GM18511 (cell line): ENCODE measurements around the gene SH3GL1.

Source experiments
- ATAC-seq: cut with Tn5 transposase; IDR thresholded peaks from one replicate; pipeline ENCODE4 v1.9.1; 2021; ENCODE audit warnings: mild to moderate bottlenecking, moderate library complexity; ENCODE audit not compliant: unreplicated experiment

SH3GL1 gene, protein sequence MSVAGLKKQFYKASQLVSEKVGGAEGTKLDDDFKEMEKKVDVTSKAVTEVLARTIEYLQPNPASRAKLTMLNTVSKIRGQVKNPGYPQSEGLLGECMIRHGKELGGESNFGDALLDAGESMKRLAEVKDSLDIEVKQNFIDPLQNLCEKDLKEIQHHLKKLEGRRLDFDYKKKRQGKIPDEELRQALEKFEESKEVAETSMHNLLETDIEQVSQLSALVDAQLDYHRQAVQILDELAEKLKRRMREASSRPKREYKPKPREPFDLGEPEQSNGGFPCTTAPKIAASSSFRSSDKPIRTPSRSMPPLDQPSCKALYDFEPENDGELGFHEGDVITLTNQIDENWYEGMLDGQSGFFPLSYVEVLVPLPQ

DNA sequence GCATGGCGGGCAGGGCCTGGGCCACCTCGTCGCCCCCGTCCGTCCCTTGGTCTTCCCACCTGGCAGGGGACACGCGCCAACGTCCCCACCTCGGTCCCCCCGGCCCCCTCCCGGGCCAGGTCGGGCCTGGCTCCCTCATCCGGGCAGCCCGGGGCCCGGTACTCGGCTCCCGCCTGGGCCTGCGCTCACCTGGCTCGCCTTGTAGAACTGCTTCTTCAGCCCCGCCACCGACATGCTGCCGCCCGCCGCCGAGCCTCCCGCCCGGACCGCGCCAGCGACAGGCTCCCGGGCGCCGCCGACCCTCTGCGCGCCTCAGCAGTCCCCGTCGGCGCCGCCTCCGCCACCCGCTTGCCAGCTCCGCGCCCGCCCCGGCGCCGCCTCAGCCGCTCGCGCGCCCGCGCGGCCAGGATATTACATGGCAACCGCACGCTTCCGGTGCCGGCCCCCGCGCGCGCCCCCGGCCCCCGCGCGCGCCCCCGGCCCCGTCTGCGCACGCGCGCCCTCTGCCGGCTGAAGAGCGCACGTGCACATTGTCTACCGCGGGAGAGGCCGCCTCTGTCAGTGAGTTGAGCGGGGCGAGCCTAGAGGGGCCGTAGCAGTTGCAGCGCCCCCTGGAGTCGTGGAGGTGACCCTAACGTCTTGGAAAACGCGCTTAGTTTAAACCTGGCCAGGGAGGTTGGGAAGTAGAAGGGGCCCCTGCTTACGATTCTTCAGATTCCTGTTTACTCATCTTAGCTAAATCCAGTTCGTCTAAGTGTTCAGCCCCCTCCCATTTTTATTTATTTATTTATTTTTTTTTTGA is at the start of gene SH3GL1:
TSS of gene SH3GL1 (minus strand) at position 413 of the 802 bp plus-strand sequence. CDS start at position 234, 179 bp downstream.
- ATAC-seq: peak; percentile 55

DNA sequence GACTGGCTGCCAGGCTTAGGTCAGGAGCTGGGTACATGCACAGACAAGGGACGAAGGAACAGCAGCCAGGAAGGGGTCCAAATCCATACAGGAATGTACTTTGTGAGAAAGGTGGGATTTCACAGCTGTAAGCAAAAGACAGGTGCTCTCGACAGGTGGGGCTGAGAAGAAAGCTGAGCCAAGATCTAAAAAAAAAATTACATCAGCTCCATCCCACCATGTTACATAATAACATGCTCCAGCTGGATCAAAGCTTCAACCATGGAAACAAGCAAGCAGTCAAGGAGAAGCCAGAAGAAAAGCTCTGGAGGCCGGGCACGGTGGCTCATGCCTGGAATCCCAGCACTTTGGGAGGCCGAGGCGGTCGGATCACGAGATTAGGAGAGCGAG is 49.3 kb upstream of the SH3GL1 start:
- ATAC-seq: no peak

DNA sequence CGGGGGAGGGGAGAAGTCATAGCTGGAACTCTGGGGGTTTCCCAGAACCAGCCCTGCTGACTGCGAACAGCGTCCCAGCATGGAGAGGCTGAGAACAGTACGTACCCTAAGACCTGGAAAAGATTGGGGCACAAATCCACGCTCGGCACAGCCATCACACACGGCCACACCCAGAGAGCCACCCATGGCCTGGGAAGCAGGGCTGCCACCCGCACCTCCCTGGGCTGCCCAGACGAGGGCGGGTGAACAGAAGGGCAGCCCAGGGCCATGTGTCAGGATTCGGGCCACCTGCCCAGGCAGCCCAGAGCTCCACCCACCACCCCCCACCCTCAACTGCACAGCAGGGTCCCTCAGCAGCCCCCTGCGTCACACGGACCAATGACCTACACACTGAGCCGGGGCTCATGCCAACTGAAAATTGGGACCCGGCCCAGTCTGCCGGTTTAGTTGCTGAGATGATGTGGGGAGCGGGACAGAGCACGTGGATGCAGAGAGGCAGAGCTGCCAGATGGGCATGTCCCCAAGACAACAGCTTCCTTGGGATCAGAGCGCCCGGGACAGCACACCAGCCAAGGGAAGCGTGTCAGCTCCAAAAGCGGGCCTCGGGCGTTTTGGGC is 48.8 kb upstream of the SH3GL1 start:
- ATAC-seq: no peak

DNA sequence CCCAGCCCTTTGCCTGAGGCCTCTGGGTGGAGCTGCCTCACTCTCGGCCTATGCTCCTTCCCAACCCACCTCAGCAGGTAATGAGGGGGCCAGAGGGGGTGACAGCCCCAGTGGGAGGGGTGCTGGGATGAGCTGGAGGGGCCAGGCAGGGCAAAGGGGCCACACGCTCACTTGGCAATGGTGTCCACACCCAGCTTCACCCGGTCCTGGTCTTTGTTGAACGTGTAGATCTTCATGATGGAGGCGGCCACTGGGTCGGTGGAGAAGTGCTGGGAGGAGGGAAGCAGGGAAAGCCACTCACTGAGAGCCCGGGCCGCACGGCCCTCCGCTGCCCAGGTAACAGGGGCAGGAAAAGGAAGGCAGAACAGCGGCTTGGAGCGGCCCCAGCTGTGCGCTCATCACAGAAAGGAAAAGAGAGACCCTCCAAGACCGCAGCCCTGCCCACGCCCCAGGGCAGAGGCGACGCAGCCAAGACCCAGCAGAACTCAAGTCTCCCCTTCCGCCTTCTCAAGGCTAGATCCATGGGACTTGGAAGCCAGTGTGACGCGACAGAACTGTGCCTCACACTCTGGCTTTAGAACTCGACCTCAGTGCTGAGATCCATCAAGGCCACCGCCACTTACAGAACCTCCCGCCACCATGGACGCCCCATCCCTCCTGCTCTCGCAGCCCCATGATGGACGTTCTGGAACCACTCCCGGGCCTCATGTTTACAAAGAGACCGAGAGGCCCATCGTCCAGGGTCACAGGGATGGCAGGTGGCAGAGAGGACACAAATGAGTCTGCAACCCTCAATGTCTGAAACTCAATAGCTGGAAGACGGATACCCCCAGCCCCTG is 48.0 kb upstream of the SH3GL1 start:
- ATAC-seq: no peak

DNA sequence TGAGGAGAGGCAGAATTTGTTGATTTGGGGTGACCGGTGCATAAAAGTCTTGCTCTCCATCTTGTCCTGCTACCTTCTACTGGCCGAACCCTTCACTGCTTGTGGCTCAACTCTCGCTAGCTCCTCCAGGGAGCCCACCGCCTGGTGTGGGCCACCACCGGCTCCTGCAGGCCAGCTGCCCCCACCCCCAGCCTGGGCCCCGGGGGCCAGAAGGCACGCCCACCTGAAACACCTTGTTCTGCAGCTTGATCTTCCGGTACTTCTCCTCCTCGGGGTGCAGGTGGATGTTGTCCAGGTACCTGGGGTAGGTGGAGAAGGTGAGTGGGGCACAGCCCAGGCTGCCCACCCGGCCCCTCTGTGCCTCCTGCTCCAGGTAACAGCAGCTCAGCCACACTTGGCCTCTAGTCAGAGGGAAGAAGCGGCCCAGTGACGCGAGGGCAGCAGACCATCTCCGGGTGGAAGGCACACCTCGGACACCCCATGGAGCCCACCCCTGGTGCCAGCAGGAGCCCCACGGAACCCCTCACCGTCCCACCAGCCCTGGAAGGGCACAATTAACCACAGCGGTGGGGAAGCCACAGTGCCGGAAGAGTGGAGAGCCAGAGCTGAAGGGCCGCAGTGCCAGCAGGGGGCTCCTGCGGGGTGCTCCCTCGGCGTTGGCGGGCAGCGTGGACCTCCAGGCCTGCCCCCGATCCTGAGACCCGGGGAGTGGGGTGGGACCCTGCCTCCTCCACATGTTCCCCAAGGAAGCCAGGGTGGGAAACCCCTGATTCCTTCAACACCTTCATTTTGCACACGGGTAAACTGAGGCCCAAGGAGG is 47.2 kb upstream of the SH3GL1 start:
- ATAC-seq: no peak

DNA sequence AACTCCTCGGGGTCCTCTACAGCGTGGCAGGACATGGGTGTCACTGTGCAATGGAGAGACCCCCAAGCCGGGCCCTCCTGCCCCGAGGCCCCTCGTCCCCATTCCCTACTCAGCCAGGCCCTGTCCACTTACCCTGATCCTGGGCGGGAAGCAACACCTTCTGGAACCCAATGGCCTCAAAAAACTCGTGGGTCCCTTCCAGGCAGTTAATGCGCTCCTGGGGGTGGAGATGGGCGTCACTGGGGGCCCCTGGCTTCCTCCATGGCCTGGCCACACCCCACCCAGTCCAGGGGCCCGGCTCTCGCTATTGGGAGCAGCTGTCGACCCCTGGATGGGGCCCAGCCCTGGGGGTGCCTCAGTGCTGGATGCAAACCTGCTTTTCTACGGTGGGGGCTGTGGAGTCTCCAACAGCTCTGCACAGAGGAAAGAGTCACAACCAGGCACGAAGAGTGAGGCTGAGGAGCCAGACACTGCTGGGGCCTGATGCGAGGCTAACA is 46.4 kb upstream of the SH3GL1 start:
- no peak for ATAC-seq

DNA sequence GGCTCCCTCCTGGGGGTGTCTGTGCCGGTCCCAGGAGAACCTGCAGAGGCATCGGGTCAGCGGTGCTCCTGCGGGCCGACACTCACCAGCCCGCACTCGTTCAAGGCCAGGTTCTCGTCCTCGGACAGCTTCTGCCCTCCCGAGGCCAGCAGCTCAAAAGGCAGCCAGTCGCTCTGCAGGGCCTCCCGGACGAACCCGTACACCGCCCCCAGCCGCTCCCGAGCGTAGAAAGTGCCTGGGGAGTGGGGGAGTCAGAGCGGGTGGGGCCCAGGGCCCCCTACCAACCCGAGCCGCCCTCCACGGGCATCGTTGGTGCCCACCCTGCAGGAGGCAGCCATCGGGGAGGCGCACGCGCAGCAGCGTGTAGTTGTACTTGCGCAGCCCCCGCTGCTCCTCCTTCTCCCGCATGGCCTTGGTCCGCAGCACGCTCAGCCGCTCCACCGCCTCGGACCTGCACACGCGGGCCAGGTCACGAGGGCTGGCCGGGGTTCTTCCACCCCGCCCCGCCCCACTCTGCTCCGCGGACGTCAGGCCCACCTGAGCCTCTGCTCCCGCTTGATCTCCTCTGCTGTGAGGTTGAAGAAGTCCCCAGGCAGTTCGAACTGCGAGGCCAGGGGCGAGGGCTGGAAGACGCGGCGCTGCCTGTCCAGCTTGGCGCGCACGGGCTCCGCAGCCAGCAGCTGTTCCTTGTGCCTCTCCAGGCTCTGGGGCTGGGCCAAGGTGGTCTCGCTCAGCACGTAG is 45.8 kb upstream of the SH3GL1 start:
- ATAC-seq: no peak

- ATAC-seq: no peak
Measured at GRCh38 chr19:4444765-4445741, 44.7 kb upstream of the SH3GL1 start.

- ATAC-seq: no peak
Measured at GRCh38 chr19:4443966-4444764, 43.8 kb upstream of the SH3GL1 start.

DNA sequence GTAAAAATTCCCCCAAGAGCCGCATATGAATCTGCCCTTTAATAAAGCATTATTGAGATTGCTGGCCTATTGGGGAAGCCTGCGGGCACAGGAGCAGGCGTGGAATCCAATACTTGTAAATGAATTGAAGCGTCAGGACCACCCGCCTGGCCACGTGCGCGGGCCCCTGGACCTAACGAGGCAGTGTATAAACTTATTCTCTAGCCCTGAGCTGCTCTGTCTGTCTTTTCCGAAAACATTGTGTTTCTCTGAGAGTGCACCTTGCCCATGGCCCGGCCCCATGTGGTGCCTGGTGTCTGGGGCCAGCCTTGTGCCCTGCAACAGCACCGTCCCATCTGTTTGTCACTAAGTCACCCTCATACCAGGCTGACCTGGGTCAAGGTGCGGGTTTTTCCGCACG is 42.8 kb upstream of the SH3GL1 start:
- ATAC-seq: no peak

DNA sequence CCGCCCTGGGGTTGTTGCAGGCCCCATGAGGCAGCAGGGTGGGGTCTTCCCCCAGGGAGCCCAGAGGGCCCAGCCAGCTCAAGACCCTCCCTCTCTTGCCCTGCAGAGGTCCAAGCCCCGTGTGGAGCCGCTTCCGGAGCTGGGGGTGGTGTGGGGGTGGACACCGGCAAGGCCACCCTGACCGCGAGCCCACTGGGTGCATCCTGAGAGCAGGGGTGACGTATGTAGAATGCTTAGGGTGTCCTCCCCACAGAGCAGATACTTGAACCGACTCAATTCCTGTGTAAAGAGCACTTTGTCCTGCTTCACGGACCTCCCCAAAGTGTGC is 42.4 kb upstream of the SH3GL1 start:
- no peak for ATAC-seq

- ATAC-seq: no peak
Measured at GRCh38 chr19:4441994-4442818, 41.9 kb upstream of the SH3GL1 start.

- ATAC-seq: no peak
Measured at GRCh38 chr19:4439243-4439642, 38.9 kb upstream of the SH3GL1 start.

DNA sequence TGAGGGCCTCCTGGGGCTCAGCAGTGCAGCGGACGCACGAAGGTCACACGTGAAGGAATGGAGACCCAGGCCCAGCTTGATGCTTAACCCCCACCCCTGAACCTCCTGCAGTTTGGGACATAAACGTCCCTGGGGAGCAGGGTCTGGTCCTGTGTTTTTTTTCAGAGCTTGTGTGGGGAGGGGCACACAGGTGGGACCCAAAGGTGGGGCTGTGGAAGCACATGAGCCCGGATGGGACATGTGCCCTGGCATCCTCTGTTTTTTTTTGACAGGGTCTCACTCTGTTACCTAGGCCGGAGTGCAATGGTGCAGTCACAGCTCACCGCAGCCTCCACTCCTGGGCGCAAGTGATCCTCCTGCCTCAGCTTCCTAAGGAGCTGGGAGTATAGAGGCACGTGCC is 36.8 kb upstream of the SH3GL1 start:
- no peak for ATAC-seq

- ATAC-seq: no peak
Measured at GRCh38 chr19:4436231-4436630, 35.9 kb upstream of the SH3GL1 start.

GRCh38 chr19:4434391-4434790 is 34.0 kb upstream of the SH3GL1 start:
- no peak for ATAC-seq
